Measurements from ENCODE around the gene PSMD2.

- TF ChIP-seq, protein P1, sequence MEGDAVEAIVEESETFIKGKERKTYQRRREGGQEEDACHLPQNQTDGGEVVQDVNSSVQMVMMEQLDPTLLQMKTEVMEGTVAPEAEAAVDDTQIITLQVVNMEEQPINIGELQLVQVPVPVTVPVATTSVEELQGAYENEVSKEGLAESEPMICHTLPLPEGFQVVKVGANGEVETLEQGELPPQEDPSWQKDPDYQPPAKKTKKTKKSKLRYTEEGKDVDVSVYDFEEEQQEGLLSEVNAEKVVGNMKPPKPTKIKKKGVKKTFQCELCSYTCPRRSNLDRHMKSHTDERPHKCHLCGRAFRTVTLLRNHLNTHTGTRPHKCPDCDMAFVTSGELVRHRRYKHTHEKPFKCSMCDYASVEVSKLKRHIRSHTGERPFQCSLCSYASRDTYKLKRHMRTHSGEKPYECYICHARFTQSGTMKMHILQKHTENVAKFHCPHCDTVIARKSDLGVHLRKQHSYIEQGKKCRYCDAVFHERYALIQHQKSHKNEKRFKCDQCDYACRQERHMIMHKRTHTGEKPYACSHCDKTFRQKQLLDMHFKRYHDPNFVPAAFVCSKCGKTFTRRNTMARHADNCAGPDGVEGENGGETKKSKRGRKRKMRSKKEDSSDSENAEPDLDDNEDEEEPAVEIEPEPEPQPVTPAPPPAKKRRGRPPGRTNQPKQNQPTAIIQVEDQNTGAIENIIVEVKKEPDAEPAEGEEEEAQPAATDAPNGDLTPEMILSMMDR (IDR thresholded peaks at IDR 0.05), result no peak
- TF ChIP-seq POLR2AphosphoS5 (IDR thresholded peaks at IDR 0.05) (peak; percentile 52 to 84 (median 78)), POLR2A (IDR thresholded peaks at IDR 0.05) (peak; percentile 27 to 42)
These were observed 15.9 kb downstream of the PSMD2 start for GRCh38 chr3:184314700-184315542.

All from sigmoid colon (tissue), 4 donors.